Activated gamma-delta T cell (primary cell): ENCODE results near the gene TSHZ2.
"Not testable (repeated sequence)": the region's sequence is repeated elsewhere in the genome, so short reads cannot be mapped to it uniquely, and the experiment has no call there.

Experiments used
- DNase-seq: peaks from one replicate; lab custom pipeline; 2025; lab: John Stamatoyannopoulos, UW

The TSHZ2 gene

GRCh38 chr20:53411891-53412290 lies 439.7 kb downstream of the TSHZ2 start:
- DNase-seq: no peak

GRCh38 chr20:53412577-53413185 lies 440.5 kb downstream of the TSHZ2 start:
- DNase-seq: no peak

- no peak for DNase-seq
Measured at GRCh38 chr20:53413186-53413631, 441.1 kb downstream of the TSHZ2 start.

GRCh38 chr20:53413845-53414244 lies 441.7 kb downstream of the TSHZ2 start:
- not testable (repeated sequence) for DNase-seq

- no peak for DNase-seq
Measured at GRCh38 chr20:53419693-53420460, 447.7 kb downstream of the TSHZ2 start.

- no peak for DNase-seq
Measured at GRCh38 chr20:53421343-53421742, 449.2 kb downstream of the TSHZ2 start.

GRCh38 chr20:53422039-53422438 lies 449.9 kb downstream of the TSHZ2 start:
- no peak for DNase-seq

GRCh38 chr20:53423587-53424146 lies 451.5 kb downstream of the TSHZ2 start:
- no peak for DNase-seq

GRCh38 chr20:53425481-53425880 lies 453.3 kb downstream of the TSHZ2 start:
- no peak for DNase-seq

GRCh38 chr20:53425941-53426340 lies 453.8 kb downstream of the TSHZ2 start:
- DNase-seq: no peak

- DNase-seq: no peak
Measured at GRCh38 chr20:53426766-53427312, 454.7 kb downstream of the TSHZ2 start.

- no peak for DNase-seq
Measured at GRCh38 chr20:53427951-53428350, 455.8 kb downstream of the TSHZ2 start.

- DNase-seq: no peak
Measured at GRCh38 chr20:53428588-53428987, 456.4 kb downstream of the TSHZ2 start.

GRCh38 chr20:53428996-53429395 lies 456.8 kb downstream of the TSHZ2 start:
- no peak for DNase-seq

GRCh38 chr20:53434662-53435061 lies 462.5 kb downstream of the TSHZ2 start:
- DNase-seq: no peak

GRCh38 chr20:53436927-53437326 lies 464.8 kb downstream of the TSHZ2 start:
- not testable (repeated sequence) for DNase-seq

- DNase-seq: no peak
Measured at GRCh38 chr20:53438368-53438767, 466.2 kb downstream of the TSHZ2 start.

GRCh38 chr20:53439046-53439445 lies 466.9 kb downstream of the TSHZ2 start:
- DNase-seq: no peak

- no peak for DNase-seq
Measured at GRCh38 chr20:53439616-53440015, 467.5 kb downstream of the TSHZ2 start.

GRCh38 chr20:53444401-53445149 lies 472.4 kb downstream of the TSHZ2 start:
- DNase-seq: no peak

GRCh38 chr20:53445321-53445731 lies 473.2 kb downstream of the TSHZ2 start:
- no peak for DNase-seq

- no peak for DNase-seq
Measured at GRCh38 chr20:53445932-53446331, 473.8 kb downstream of the TSHZ2 start.
